ENCODE measurements around the gene TKT. TPM values are rescaled to one million over a fixed set of nuclear protein-coding genes. Genes with fewer than 3 reads are reported as not detected.

The TKT gene
- total RNA-seq, 1 experiment from 2014 or later, result 339 TPM

GRCh38 chr3:53225651-53226050 is 30.2 kb downstream of the TKT start:
- Histone ChIP-seq H3K27me3 (replicated peaks; ENCODE audit: control insufficient read depth, insufficient read depth, low read length) (no peaks in the 10 kb centered on the region), H3K4me3 (ENCODE audit: low read depth, low read length) (no peak overlapping the region), H3K4me1 (no peaks in the 10 kb centered on the region), H3K36me3 (ENCODE audit: control insufficient read depth, insufficient read depth, low read length) (peaks cover 5% of the 10 kb centered on the region), H3K9me3 (no peaks in the 10 kb centered on the region)
- intact Hi-C loops (cut with micrococcal nuclease; ENCODE audit: unreplicated experiment), result no loop called here
- ChIA-PET POLR2A (no interaction called here), CTCF (interaction anchor here (0.7 kb wide), 1 partner anchor 30 kb away, joined by 4 read pairs; no protein-coding TSS in a partner anchor)
- Mint-ChIP-seq H3K9me3 (ENCODE audit: unreplicated experiment) (no peaks in the 10 kb centered on the region), H3K4me1 (ENCODE audit: low read depth, unreplicated experiment) (no peaks in the 10 kb centered on the region), H3K27me3 (ENCODE audit: insufficient read depth, unreplicated experiment) (no peaks in the 10 kb centered on the region), H3K36me3 (ENCODE audit: insufficient read depth, unreplicated experiment) (peaks cover 84% of the 10 kb centered on the region), H3K27ac (ENCODE audit: unreplicated experiment) (no peak overlapping the region), H3K4me3 (ENCODE audit: unreplicated experiment) (no peak overlapping the region)
- TF ChIP-seq CTCF (IDR thresholded peaks at IDR 0.05; ENCODE audit: insufficient read depth in 1 of 2, low read depth in 1 of 2, low read length in 1 of 2, severe bottlenecking in 1 of 2, unreplicated experiment in 1 of 2), result no peak
- no TSS peak for BruUV-seq (replicated peaks)
- peak in 1 of 2 experiments; percentile 6 for DNase-seq

GRCh38 chr3:53225181-53225580 is 30.6 kb downstream of the TKT start:
- Histone ChIP-seq H3K4me3 (ENCODE audit: low read depth, low read length) (no peak overlapping the region), H3K36me3 (ENCODE audit: control insufficient read depth, insufficient read depth, low read length) (peaks cover 5% of the 10 kb centered on the region), H3K4me1 (no peaks in the 10 kb centered on the region), H3K27me3 (replicated peaks; ENCODE audit: control insufficient read depth, insufficient read depth, low read length) (no peaks in the 10 kb centered on the region), H3K9me3 (no peaks in the 10 kb centered on the region)
- BruUV-seq (replicated peaks), result no TSS peak
- ChIA-PET CTCF (interaction anchor here (0.6 to 0.7 kb wide), 2 partner anchors 29 to 47 kb away, joined by 3 to 4 read pairs; no protein-coding TSS in a partner anchor), POLR2A (no interaction called here)
- Mint-ChIP-seq H3K4me1 (ENCODE audit: low read depth, unreplicated experiment) (no peaks in the 10 kb centered on the region), H3K9me3 (ENCODE audit: unreplicated experiment) (no peaks in the 10 kb centered on the region), H3K27me3 (ENCODE audit: insufficient read depth, unreplicated experiment) (no peaks in the 10 kb centered on the region), H3K4me3 (ENCODE audit: unreplicated experiment) (no peak overlapping the region), H3K27ac (ENCODE audit: unreplicated experiment) (no peak overlapping the region), H3K36me3 (ENCODE audit: insufficient read depth, unreplicated experiment) (peaks cover 82% of the 10 kb centered on the region)
- TF ChIP-seq CTCF (IDR thresholded peaks at IDR 0.05; ENCODE audit: insufficient read depth in 1 of 2, low read depth in 1 of 2, low read length in 1 of 2, severe bottlenecking in 1 of 2, unreplicated experiment in 1 of 2), result no peak
- peak in 1 of 2 experiments; percentile 32 for DNase-seq
- intact Hi-C loops (cut with micrococcal nuclease; ENCODE audit: unreplicated experiment), result no loop called here

- Mint-ChIP-seq H3K4me1 (ENCODE audit: low read depth, unreplicated experiment) (no peaks in the 10 kb centered on the region), H3K27me3 (ENCODE audit: insufficient read depth, unreplicated experiment) (no peaks in the 10 kb centered on the region), H3K27ac (ENCODE audit: unreplicated experiment) (no peak overlapping the region), H3K4me3 (ENCODE audit: unreplicated experiment) (no peak overlapping the region), H3K9me3 (ENCODE audit: unreplicated experiment) (no peaks in the 10 kb centered on the region), H3K36me3 (ENCODE audit: insufficient read depth, unreplicated experiment) (peaks cover 85% of the 10 kb centered on the region)
- peaks cover 5% of the 10 kb centered on the region for H3K36me3 ChIP-seq (ENCODE audit: control insufficient read depth, insufficient read depth, low read length)
- no peaks in the 10 kb centered on the region for H3K9me3 ChIP-seq
- intact Hi-C loops (cut with micrococcal nuclease; ENCODE audit: unreplicated experiment), result loop anchor here (5.0 kb wide), 3 partner anchors 48 to 128 kb away; no protein-coding TSS in a partner anchor
- ChIA-PET CTCF (interaction anchor here (0.6 kb wide), 1 partner anchor 47 kb away, joined by 3 read pairs; no protein-coding TSS in a partner anchor), POLR2A (no interaction called here)
- DNase-seq, result peak in 1 of 2 experiments; percentile 24
- TF ChIP-seq CTCF (IDR thresholded peaks at IDR 0.05; ENCODE audit: insufficient read depth in 1 of 2, low read depth in 1 of 2, low read length in 1 of 2, severe bottlenecking in 1 of 2, unreplicated experiment in 1 of 2), result no peak
- no TSS peak for BruUV-seq (replicated peaks)
- no peaks in the 10 kb centered on the region for H3K27me3 ChIP-seq (replicated peaks; ENCODE audit: control insufficient read depth, insufficient read depth, low read length)
- H3K4me3 ChIP-seq (ENCODE audit: low read depth, low read length), result no peak overlapping the region
- H3K4me1 ChIP-seq, result no peaks in the 10 kb centered on the region
Measured at GRCh38 chr3:53224536-53224935, 31.3 kb downstream of the TKT start.

All from Caco-2 (cell line).